GM12878 (cell line): ENCODE results near the gene OPN1MW2.
"Not testable (repeated sequence)": the region's sequence is repeated elsewhere in the genome, so short reads cannot be mapped to it uniquely, and the experiment has no call there.

ENCODE experiments used
- CEBPZ ChIP-seq: fragments of 150-350 bp; IDR thresholded peaks from 2 replicates; pipeline ENCODE4 v1.6.1; 2016; ENCODE audit warnings: low read depth, low read length
- CHD2 ChIP-seq: IDR thresholded peaks from 2 replicates; pipeline ENCODE4 v1.6.1; 2011; ENCODE audit warnings: low read depth, low read length, improper control_type of control experiment, borderline replicate concordance
- CREM ChIP-seq: IDR thresholded peaks from 2 replicates; pipeline ENCODE4 v1.6.1; 2014; ENCODE audit warnings: antibody characterized with exemption, low read depth
- E4F1 ChIP-seq: fragments of 450-650 bp; IDR thresholded peaks from 2 replicates; pipeline ENCODE4 v1.6.1; 2018; ENCODE audit warnings: borderline replicate concordance, mild to moderate bottlenecking; ENCODE audit not compliant: partially characterized antibody
- EGR1 ChIP-seq, 2 experiments: IDR thresholded peaks; 1 replicate in 1 of 2; 2 replicates in 1 of 2; pipeline ENCODE4 v1.6.1; 2011 to 2012; ENCODE audit warnings: low read depth in 2 of 2, low read length in 2 of 2, borderline replicate concordance in 1 of 2, mild to moderate bottlenecking in 1 of 2, moderate library complexity in 1 of 2
- NR2C1 ChIP-seq: fragments of 450-650 bp; IDR thresholded peaks from 2 replicates; pipeline ENCODE4 v1.6.1; 2017; ENCODE audit warnings: antibody characterized with exemption, mild to moderate bottlenecking, moderate library complexity
- SIN3A ChIP-seq: IDR thresholded peaks from 2 replicates; pipeline ENCODE4 v1.6.1; 2012; ENCODE audit warnings: low read depth, low read length, improper control_type of control experiment
- SUPT20H ChIP-seq: IDR thresholded peaks from 2 replicates; pipeline ENCODE4 v1.6.1; 2011; ENCODE audit warnings: low read depth, mild to moderate bottlenecking, low read length, moderate library complexity, borderline replicate concordance; ENCODE audit not compliant: control insufficient read depth
- ZZZ3 ChIP-seq: IDR thresholded peaks from 2 replicates; pipeline ENCODE4 v1.6.1; 2011; ENCODE audit warnings: low read depth; ENCODE audit not compliant: control insufficient read depth, insufficient read length

- not testable (repeated sequence) for TF ChIP-seq E4F1; CEBPZ; CREM; EGR1 (IDR thresholded peaks at IDR 0.05; ENCODE audit: borderline replicate concordance in 1 of 2, low read depth in 2 of 2, low read length in 2 of 2); SIN3A; ZZZ3; CHD2; NR2C1; SUPT20H
Measured at GRCh38 chrX:154194316-154194715, 25.2 kb upstream of the OPN1MW2 start.
